Measurements from ENCODE around the gene PKD1L1. TPM values are rescaled to one million over a fixed set of nuclear protein-coding genes. Genes with fewer than 3 reads are reported as not detected.

PKD1L1 gene
- total RNA-seq, 1 donor from 2014 or later, result 0.59 TPM

GRCh38 chr7:47815867-47816266, 132.4 kb downstream of the PKD1L1 start:
- Histone ChIP-seq H3K27ac (no peak overlapping the region), H3K4me1 (peaks cover 29% of the 10 kb centered on the region), H3K9me3 (no peaks in the 10 kb centered on the region), H3K27me3 (ENCODE audit: low read depth) (no peaks in the 10 kb centered on the region), H3K36me3 (no peaks in the 10 kb centered on the region), H3K4me3 (no peak overlapping the region)
- intact Hi-C loops (cut with DNase I), result no loop called here
- DNase-seq (no peak), ATAC-seq (no peak)
- no peak for TF ChIP-seq CTCF (IDR thresholded peaks at IDR 0.05)

GRCh38 chr7:47814905-47815613, 133.2 kb downstream of the PKD1L1 start:
- H3K27me3 ChIP-seq (ENCODE audit: low read depth), result no peaks in the 10 kb centered on the region
- intact Hi-C loops (cut with DNase I), result no loop called here
- no peak for DNase-seq
- TF ChIP-seq CTCF (IDR thresholded peaks at IDR 0.05), result no peak
- no peak for ATAC-seq
- H3K9me3 ChIP-seq, result no peaks in the 10 kb centered on the region
- peaks cover 29% of the 10 kb centered on the region for H3K4me1 ChIP-seq
- no peak overlapping the region for H3K27ac ChIP-seq
- no peak overlapping the region for H3K4me3 ChIP-seq
- H3K36me3 ChIP-seq, result no peaks in the 10 kb centered on the region

GRCh38 chr7:47813620-47814260, 134.5 kb downstream of the PKD1L1 start:
- Histone ChIP-seq H3K4me1 (peaks cover 29% of the 10 kb centered on the region), H3K4me3 (no peak overlapping the region), H3K27me3 (ENCODE audit: low read depth) (no peaks in the 10 kb centered on the region), H3K9me3 (no peaks in the 10 kb centered on the region), H3K27ac (no peak overlapping the region), H3K36me3 (no peaks in the 10 kb centered on the region)
- intact Hi-C loops (cut with DNase I), result no loop called here
- ATAC-seq (peak; percentile 19 to 33), DNase-seq (no peak)
- no peak for TF ChIP-seq CTCF (IDR thresholded peaks at IDR 0.05)

GRCh38 chr7:47812429-47813136, 135.7 kb downstream of the PKD1L1 start:
- Histone ChIP-seq H3K36me3 (no peaks in the 10 kb centered on the region), H3K4me1 (peaks cover 38% of the 10 kb centered on the region), H3K27ac (no peak overlapping the region), H3K27me3 (ENCODE audit: low read depth) (no peaks in the 10 kb centered on the region), H3K9me3 (no peaks in the 10 kb centered on the region), H3K4me3 (no peak overlapping the region)
- ATAC-seq (peak; percentile 62 to 74), DNase-seq (peak; percentile 69)
- TF ChIP-seq CTCF (IDR thresholded peaks at IDR 0.05), result no peak
- intact Hi-C loops (cut with DNase I), result no loop called here

- Histone ChIP-seq H3K27ac (no peak overlapping the region), H3K4me1 (peaks cover 46% of the 10 kb centered on the region), H3K9me3 (no peaks in the 10 kb centered on the region), H3K4me3 (no peak overlapping the region), H3K27me3 (ENCODE audit: low read depth) (no peaks in the 10 kb centered on the region), H3K36me3 (no peaks in the 10 kb centered on the region)
- intact Hi-C loops (cut with DNase I), result no loop called here
- TF ChIP-seq CTCF (IDR thresholded peaks at IDR 0.05), result no peak
- no peak for DNase-seq
- ATAC-seq, result peak; percentile 7 to 11
Measured at GRCh38 chr7:47811632-47812380, 136.5 kb downstream of the PKD1L1 start.

Data from lower lobe of right lung (tissue), 2 donors.